CD4-positive, alpha-beta T cell treated with Interleukin-15 for 1 hour (primary cell): ENCODE results near the gene DNAJB11.
"Not testable (repeated sequence)": the region's sequence is repeated elsewhere in the genome, so short reads cannot be mapped to it uniquely, and the experiment has no call there.

Source experiments
- DNase-seq: peaks from one replicate; pipeline ENCODE4 v3.0.0-alpha.2; 2020

The DNAJB11 gene

GRCh38 chr3:186552408-186553031, 18.0 kb upstream of the DNAJB11 start:
- DNase-seq, result no peak

- DNase-seq, result no peak
Observed at GRCh38 chr3:186564586-186564985, 5.9 kb upstream of the DNAJB11 start.

- DNase-seq, result no peak
Observed at GRCh38 chr3:186566772-186567071, 3.8 kb upstream of the DNAJB11 start.

- peak; percentile 92 for DNase-seq
Observed at GRCh38 chr3:186567072-186567921, 3.2 kb upstream of the DNAJB11 start, which contains the start of gene TBCCD1. TBCCD1 (minus strand) TSS chr3:186567339; CDS start chr3:186564329, 3,010 bp downstream.

- not testable (repeated sequence) for DNase-seq
Observed at GRCh38 chr3:186569361-186569760, 1.2 kb upstream of the DNAJB11 start.

- no peak for DNase-seq
Observed at GRCh38 chr3:186569779-186570095, 783 bp upstream of the DNAJB11 start.

- DNase-seq, result no peak
Observed at GRCh38 chr3:186570941-186571643, 572 bp downstream of the DNAJB11 start.

GRCh38 chr3:186571644-186572013, 1.1 kb downstream of the DNAJB11 start:
- DNase-seq, result no peak

GRCh38 chr3:186577521-186577920, 7.0 kb downstream of the DNAJB11 start:
- DNase-seq, result no peak

GRCh38 chr3:186580785-186581184, 10.3 kb downstream of the DNAJB11 start:
- DNase-seq, result no peak

- DNase-seq, result no peak
Observed at GRCh38 chr3:186582541-186582940, 12.0 kb downstream of the DNAJB11 start.

- DNase-seq, result no peak
Observed at GRCh38 chr3:186583831-186584230, 13.3 kb downstream of the DNAJB11 start.

GRCh38 chr3:186586245-186586644, 15.7 kb downstream of the DNAJB11 start:
- not testable (repeated sequence) for DNase-seq

- no peak for DNase-seq
Observed at GRCh38 chr3:186587183-186587582, 16.7 kb downstream of the DNAJB11 start.

- DNase-seq, result no peak
Observed at GRCh38 chr3:186588632-186589031, 18.1 kb downstream of the DNAJB11 start.

- no peak for DNase-seq
Observed at GRCh38 chr3:186589121-186589520, 18.6 kb downstream of the DNAJB11 start.

- no peak for DNase-seq
Observed at GRCh38 chr3:186589856-186590579, 19.5 kb downstream of the DNAJB11 start.

GRCh38 chr3:186590580-186591295, 20.2 kb downstream of the DNAJB11 start:
- no peak for DNase-seq

- DNase-seq, result no peak
Observed at GRCh38 chr3:186592682-186593081, 22.2 kb downstream of the DNAJB11 start.

- no peak for DNase-seq
Observed at GRCh38 chr3:186593862-186594261, 23.3 kb downstream of the DNAJB11 start.

- DNase-seq, result no peak
Observed at GRCh38 chr3:186594591-186595113, 24.1 kb downstream of the DNAJB11 start.

GRCh38 chr3:186596568-186597287, 26.2 kb downstream of the DNAJB11 start:
- DNase-seq, result no peak
